Natural killer cell (primary cell): ENCODE results near the gene DOCK1. TPM values are rescaled to one million over a fixed set of nuclear protein-coding genes. Genes with fewer than 3 reads are reported as not detected.

Experiments used
- ATAC-seq, 3 donors: fragments of 150-1000 bp in 2 of 3; fragments of 200-7000 bp in 1 of 3; cut with Tn5 transposase; 1 replicate in 1 of 3; 2 replicates in 2 of 3; pipeline ENCODE4 v1.10.0; 2021; ENCODE audit warnings: mild to moderate bottlenecking in 2 of 3, moderate library complexity in 2 of 3
- DNase-seq, 2 donors: peaks; one replicate each; pipeline versions ENCODE4 v3.0.0 to v3.0.0-alpha.2; 2013 to 2021; ENCODE audit warnings: mixed read lengths in 1 of 2
- H3K27ac ChIP-seq: one replicate; pipeline ENCODE4 v1.5.1; 2013; ENCODE audit warnings: mild to moderate bottlenecking, low read length
- H3K27me3 ChIP-seq: one replicate; pipeline ENCODE4 v1.6.1; 2013; ENCODE audit warnings: low read length; ENCODE audit not compliant: control insufficient read depth, insufficient read depth
- H3K36me3 ChIP-seq: one replicate; pipeline ENCODE4 v1.6.1; 2013; ENCODE audit warnings: low read length; ENCODE audit not compliant: control insufficient read depth, insufficient read depth
- H3K4me1 ChIP-seq: one replicate; pipeline ENCODE4 v1.6.1; 2013; ENCODE audit warnings: low read length; ENCODE audit not compliant: control insufficient read depth, insufficient read depth
- H3K4me3 ChIP-seq: one replicate; pipeline ENCODE4 v1.5.1; 2013; ENCODE audit warnings: low read length
- H3K9me3 ChIP-seq: one replicate; pipeline ENCODE4 v1.6.1; 2013; ENCODE audit warnings: low read length; ENCODE audit not compliant: control insufficient read depth, insufficient read depth
- H3K27ac Mint-ChIP-seq, 2 donors: one replicate each; pipeline ENCODE4 v1.8.0; 2022; ENCODE audit warnings: mild to moderate bottlenecking in 2 of 2, mixed read lengths in 2 of 2, moderate library complexity in 1 of 2
- H3K27me3 Mint-ChIP-seq, 2 donors: one replicate each; pipeline ENCODE4 v1.8.0; 2022; ENCODE audit warnings: low read depth in 2 of 2, mixed read lengths in 2 of 2
- H3K36me3 Mint-ChIP-seq: one replicate; pipeline ENCODE4 v1.8.0; 2022; ENCODE audit warnings: mixed read lengths
- H3K4me1 Mint-ChIP-seq, 2 donors: one replicate each; pipeline ENCODE4 v1.8.0; 2022; ENCODE audit warnings: mixed read lengths in 2 of 2
- H3K4me3 Mint-ChIP-seq: one replicate; pipeline ENCODE4 v1.8.0; 2022; ENCODE audit warnings: mild to moderate bottlenecking, moderate library complexity, mixed read lengths
- H3K9me3 Mint-ChIP-seq, 2 donors: one replicate each; pipeline ENCODE4 v1.8.0; 2022; ENCODE audit warnings: mixed read lengths in 2 of 2
- WGBS: methylation state at CpG from one replicate; pipeline ENCODE4 v1.1.7; 2013; ENCODE audit warnings: missing lambda C conversion rate; ENCODE audit not compliant: insufficient coverage; 5-methylcytosine and 5-hydroxymethylcytosine counted together
- intact Hi-C: fragments of 100-400 bp; cut with micrococcal nuclease; formaldehyde crosslinking; loops from one replicate; pipeline ENCODE4 v1.14.2; 2022
- total RNA-seq, 4 donors: library from RNA; stranded (reverse); fragments of 120-200 nt in 1 of 4; gene quantifications; one replicate each; pipeline versions ENCODE4 v1.2.3 to v1.2.4, GENCODE V29; 2013 to 2022
- TF ChIP-seq, protein P1 (sequence below): fragments of 200-600 bp; IDR thresholded peaks from one replicate; pipeline ENCODE4 v1.8.0; 2022; ENCODE audit warnings: antibody characterized with exemption

DOCK1 gene
- under 1 TPM; 0.07 to 0.12 (median 0.08) TPM for total RNA-seq
- total RNA-seq (2013): 1.2 TPM

DNA sequence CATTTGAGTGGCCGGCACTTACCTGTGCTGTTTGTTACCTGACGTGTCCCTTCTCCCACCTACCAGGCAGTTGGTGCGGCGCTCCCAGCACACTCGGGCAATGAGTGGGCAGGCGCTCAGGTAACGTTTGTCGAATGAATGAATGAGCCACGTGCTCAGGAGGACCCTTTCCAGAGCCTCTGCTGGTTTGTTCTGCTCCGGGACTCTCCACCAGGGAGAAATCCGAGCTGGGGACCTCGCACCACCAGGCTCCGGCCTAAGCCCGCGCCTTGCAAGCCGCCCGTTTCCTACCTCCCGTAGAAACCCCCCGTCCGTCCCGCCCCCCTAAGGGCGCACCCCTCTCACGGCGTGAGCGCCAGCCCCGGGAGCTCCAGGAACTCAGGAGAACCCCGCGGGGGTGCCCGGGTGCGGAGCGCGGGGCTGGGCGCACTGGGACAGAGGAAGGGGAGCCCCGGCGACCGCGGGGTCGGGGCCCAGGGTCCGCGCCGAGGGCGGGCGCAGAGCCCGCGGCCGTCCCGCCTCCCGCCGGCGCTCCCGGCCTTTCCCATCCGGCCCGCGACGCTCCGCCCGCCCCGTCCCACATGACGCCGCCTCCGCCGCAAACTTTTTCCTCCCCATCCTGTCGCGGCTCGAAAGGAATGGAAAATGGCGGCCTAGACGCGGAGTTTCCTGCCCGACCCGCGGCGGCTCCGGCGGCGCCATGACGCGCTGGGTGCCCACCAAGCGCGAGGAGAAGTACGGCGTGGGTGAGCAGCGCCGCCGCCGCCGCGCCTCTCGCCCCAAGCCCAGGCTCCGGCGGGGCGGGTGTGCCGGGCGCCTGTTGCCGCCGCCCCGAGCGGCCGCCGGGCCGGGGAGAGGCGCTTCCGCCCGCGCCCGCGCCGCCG is at the start of gene DOCK1:
TSS of gene DOCK1 (plus strand) at position 611 of the 884 bp plus-strand sequence. CDS start at position 701, 90 bp downstream.
- H3K4me1 Mint-ChIP-seq: peaks cover 0 to 4% of the 10 kb centered on the region in 2 donors
- peaks cover 32 to 33% of the 10 kb centered on the region in 2 donors for H3K27me3 Mint-ChIP-seq

DNA sequence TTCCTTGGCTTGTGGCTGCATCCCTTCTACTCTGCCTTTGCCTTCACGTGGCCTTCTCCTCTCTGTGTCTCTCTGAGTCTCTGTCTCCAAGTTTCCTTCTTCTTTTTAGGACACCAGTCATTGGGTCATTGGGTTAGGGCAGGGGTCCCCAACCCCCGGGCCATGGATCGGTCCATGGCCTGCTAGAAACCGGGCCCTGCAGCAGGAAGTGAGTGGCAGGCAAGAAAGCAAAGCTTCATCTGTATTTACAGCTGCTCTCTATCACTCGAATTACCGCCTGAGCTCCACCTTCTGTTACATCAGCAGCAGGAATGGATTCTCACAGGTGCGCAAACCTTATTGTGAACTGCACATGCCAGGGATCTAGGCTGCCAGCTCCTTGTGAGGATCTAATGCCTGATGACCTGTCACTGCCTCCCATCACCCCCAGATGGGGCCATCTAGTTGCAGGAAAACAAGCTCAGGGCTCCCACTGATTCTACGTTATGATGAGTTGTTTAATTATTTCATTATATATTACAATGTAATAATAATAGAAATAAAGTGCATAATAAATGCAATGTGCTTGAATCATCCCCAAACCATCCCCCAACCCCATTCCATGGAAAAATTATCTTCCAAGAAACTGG is 47.9 kb upstream of the DOCK1 start:
- H3K4me1 Mint-ChIP-seq: no peaks in the 10 kb centered on the region
- intact Hi-C loops: no loop called here

More for the DNA sequence above, at the start of gene DOCK1:
- Mint-ChIP-seq H3K9me3 (no peaks in the 10 kb centered on the region), H3K36me3 (no peaks in the 10 kb centered on the region), H3K27ac (no peak within 1 kb of the TSS), H3K4me3 (peak within 1 kb of the TSS; percentile 47)
- H3K27ac ChIP-seq: no peak within 1 kb of the TSS
- WGBS: 3% methylated on average over 108 of the region's 108 CpGs
- peaks cover 6% of the 10 kb centered on the region for H3K27me3 ChIP-seq
- ATAC-seq: peak in 1 of 3 donors; percentile 32
- TF ChIP-seq, protein P1, sequence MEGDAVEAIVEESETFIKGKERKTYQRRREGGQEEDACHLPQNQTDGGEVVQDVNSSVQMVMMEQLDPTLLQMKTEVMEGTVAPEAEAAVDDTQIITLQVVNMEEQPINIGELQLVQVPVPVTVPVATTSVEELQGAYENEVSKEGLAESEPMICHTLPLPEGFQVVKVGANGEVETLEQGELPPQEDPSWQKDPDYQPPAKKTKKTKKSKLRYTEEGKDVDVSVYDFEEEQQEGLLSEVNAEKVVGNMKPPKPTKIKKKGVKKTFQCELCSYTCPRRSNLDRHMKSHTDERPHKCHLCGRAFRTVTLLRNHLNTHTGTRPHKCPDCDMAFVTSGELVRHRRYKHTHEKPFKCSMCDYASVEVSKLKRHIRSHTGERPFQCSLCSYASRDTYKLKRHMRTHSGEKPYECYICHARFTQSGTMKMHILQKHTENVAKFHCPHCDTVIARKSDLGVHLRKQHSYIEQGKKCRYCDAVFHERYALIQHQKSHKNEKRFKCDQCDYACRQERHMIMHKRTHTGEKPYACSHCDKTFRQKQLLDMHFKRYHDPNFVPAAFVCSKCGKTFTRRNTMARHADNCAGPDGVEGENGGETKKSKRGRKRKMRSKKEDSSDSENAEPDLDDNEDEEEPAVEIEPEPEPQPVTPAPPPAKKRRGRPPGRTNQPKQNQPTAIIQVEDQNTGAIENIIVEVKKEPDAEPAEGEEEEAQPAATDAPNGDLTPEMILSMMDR: no peak
- no peaks in the 10 kb centered on the region for H3K4me1 ChIP-seq
- no peak within 1 kb of the TSS for H3K4me3 ChIP-seq
- DNase-seq: no peak
- no peaks in the 10 kb centered on the region for H3K36me3 ChIP-seq
- H3K9me3 ChIP-seq: no peaks in the 10 kb centered on the region
- intact Hi-C loops: no loop called here

DNA sequence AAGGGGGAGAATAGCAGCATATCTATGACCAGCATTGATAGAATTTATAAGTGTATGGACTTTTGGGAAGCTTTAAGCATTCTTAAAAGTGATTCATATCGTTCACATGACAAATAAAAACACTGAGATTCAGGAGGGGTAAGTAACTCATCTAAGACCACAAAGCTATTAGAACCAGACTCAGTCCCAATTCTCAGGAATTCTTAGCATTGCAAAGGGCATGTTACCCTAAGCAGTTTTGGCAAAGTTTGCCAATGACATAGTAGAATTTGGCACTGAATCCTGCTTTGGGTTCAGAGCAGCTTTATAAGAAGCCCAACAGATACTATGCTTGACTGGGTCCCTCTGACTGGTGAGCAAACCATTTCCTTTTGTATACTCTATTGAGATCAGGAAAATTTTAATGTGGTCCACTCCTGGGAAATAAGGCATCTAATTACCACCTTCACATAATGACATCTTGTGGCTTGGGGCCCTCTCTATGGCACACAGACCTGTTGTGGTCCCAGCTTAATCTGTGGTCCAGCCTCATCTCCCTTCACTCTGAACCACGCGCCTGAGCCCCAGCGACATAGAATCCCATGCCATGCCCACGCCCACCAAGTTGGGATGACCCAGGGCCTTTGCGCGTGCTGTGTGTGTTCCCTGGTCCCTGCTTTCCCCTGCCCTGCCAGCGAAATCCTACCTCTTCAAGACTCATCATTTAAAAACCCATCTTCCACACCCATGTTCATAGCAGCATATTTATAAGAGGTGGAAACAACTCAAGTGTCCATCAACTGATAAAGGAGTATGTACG is 37.5 kb upstream of the DOCK1 start:
- Mint-ChIP-seq H3K9me3 (peaks cover 0 to 2% of the 10 kb centered on the region in 2 donors), H3K36me3 (no peaks in the 10 kb centered on the region), H3K27ac (no peak overlapping the region), H3K27me3 (no peaks in the 10 kb centered on the region), H3K4me3 (no peak overlapping the region), H3K4me1 (no peaks in the 10 kb centered on the region)
- TF ChIP-seq, protein P1: no peak
- Histone ChIP-seq H3K27ac (no peak overlapping the region), H3K36me3 (no peaks in the 10 kb centered on the region), H3K4me3 (no peak overlapping the region), H3K4me1 (no peaks in the 10 kb centered on the region), H3K27me3 (no peaks in the 10 kb centered on the region), H3K9me3 (no peaks in the 10 kb centered on the region)
- 79% methylated on average over 9 of the region's 9 CpGs for WGBS
- ATAC-seq: no peak
- DNase-seq: no peak
- intact Hi-C loops: no loop called here

More for the DNA sequence above, 47.9 kb upstream of the DOCK1 start:
- Mint-ChIP-seq H3K27me3 (peaks cover 0 to 10% of the 10 kb centered on the region in 2 donors), H3K27ac (no peak overlapping the region), H3K9me3 (peaks cover 0 to 2% of the 10 kb centered on the region in 2 donors), H3K36me3 (no peaks in the 10 kb centered on the region), H3K4me3 (no peak overlapping the region)
- H3K4me3 ChIP-seq: no peak overlapping the region
- no peak overlapping the region for H3K27ac ChIP-seq
- no peaks in the 10 kb centered on the region for H3K4me1 ChIP-seq
- H3K9me3 ChIP-seq: no peaks in the 10 kb centered on the region
- ATAC-seq (no peak), DNase-seq (no peak)
- TF ChIP-seq, protein P1: no peak
- H3K36me3 ChIP-seq: no peaks in the 10 kb centered on the region
- WGBS: 91% methylated on average over 7 of the region's 8 CpGs
- no peaks in the 10 kb centered on the region for H3K27me3 ChIP-seq
